OCI-LY1 (cell line): ENCODE results near the gene ACTG2.

Experiments
- H2AFZ ChIP-seq: fragments of 200-600 bp; sonication (generic), shearing (Covaris generic); 2 replicates; pipeline ENCODE4 v1.6.0; 2014; ENCODE audit warnings: antibody characterized with exemption, mild to moderate bottlenecking, low read length
- H3F3A ChIP-seq: fragments of 200-600 bp; sonication (generic), shearing (Covaris generic); 2 replicates; pipeline ENCODE4 v1.6.0; 2014; ENCODE audit warnings: mild to moderate bottlenecking, antibody characterized with exemption, low read length, moderate library complexity; ENCODE audit not compliant: insufficient read depth
- H3K27ac ChIP-seq: fragments of 200-600 bp; sonication (generic); 2 replicates; pipeline ENCODE4 v1.5.1; 2014; ENCODE audit warnings: low read length, mixed run types, mild to moderate bottlenecking, low read depth; ENCODE audit not compliant: poor library complexity, severe bottlenecking
- H3K27me3 ChIP-seq: fragments of 200-600 bp; sonication (generic); 2 replicates; pipeline ENCODE4 v1.6.0; 2014; ENCODE audit warnings: antibody characterized with exemption, mild to moderate bottlenecking, low read length, moderate library complexity; ENCODE audit not compliant: insufficient read depth
- H3K36me3 ChIP-seq: fragments of 200-600 bp; sonication (generic); 2 replicates; pipeline ENCODE4 v1.6.1; 2014; ENCODE audit warnings: mild to moderate bottlenecking, antibody characterized with exemption, low read length, moderate library complexity, mixed read lengths; ENCODE audit not compliant: insufficient read depth
- H3K4me1 ChIP-seq: fragments of 200-600 bp; sonication (generic); 2 replicates; pipeline ENCODE4 v1.5.1; 2014; ENCODE audit warnings: mild to moderate bottlenecking, low read length, moderate library complexity; ENCODE audit not compliant: insufficient read depth, severe bottlenecking
- H3K4me2 ChIP-seq: fragments of 200-600 bp; sonication (generic), shearing (Covaris generic); 2 replicates; pipeline ENCODE4 v1.6.1; 2014; ENCODE audit warnings: low read length
- H3K4me3 ChIP-seq: fragments of 200-600 bp; sonication (generic); 2 replicates; pipeline ENCODE4 v1.5.1; 2014; ENCODE audit warnings: low read length, low read depth, mild to moderate bottlenecking, mixed read lengths; ENCODE audit not compliant: poor library complexity, severe bottlenecking
- H3K79me2 ChIP-seq: fragments of 200-600 bp; shearing (Covaris generic); 2 replicates; pipeline ENCODE4 v1.6.1; 2016; ENCODE audit warnings: mixed run types, low read length, mixed read lengths; ENCODE audit not compliant: insufficient read depth
- H3K9ac ChIP-seq: fragments of 200-600 bp; sonication (generic), shearing (Covaris generic); 2 replicates; pipeline ENCODE4 v1.6.1; 2014; ENCODE audit warnings: mild to moderate bottlenecking, low read length, mixed read lengths
- H3K9me2 ChIP-seq: fragments of 200-600 bp; sonication (generic), shearing (Covaris generic); 2 replicates; pipeline ENCODE4 v1.6.1; 2014; ENCODE audit warnings: low read depth, mild to moderate bottlenecking, low read length, mixed read lengths
- H3K9me3 ChIP-seq: fragments of 200-600 bp; shearing (Covaris generic); 2 replicates; pipeline ENCODE4 v1.6.1; 2014; ENCODE audit warnings: low read length, mixed read lengths
- H4K20me1 ChIP-seq: fragments of 200-600 bp; sonication (generic), shearing (Covaris generic); 2 replicates; pipeline ENCODE4 v1.6.0; 2016; ENCODE audit warnings: mild to moderate bottlenecking, low read length; ENCODE audit not compliant: insufficient read depth
- CTCF ChIP-seq: fragments of 200-600 bp; sonication (generic), shearing (Covaris generic); IDR thresholded peaks from 2 replicates; pipeline ENCODE4 v1.5.1; 2017; ENCODE audit warnings: mild to moderate bottlenecking, antibody characterized with exemption, low read length, moderate library complexity, mixed read lengths
- EZH2 ChIP-seq: fragments of 200-600 bp; sonication (generic), shearing (Covaris generic); IDR thresholded peaks from 2 replicates; pipeline ENCODE4 v1.8.0; 2017; ENCODE audit warnings: borderline replicate concordance, mixed run types, mild to moderate bottlenecking, antibody characterized with exemption, low read length, moderate library complexity, mixed read lengths

The ACTG2 gene

GRCh38 chr2:73917296-73917695, 24.5 kb downstream of the ACTG2 start:
- no peak overlapping the region for H3K27ac ChIP-seq
- H3K9ac ChIP-seq, result no peak overlapping the region
- no peaks in the 10 kb centered on the region for H4K20me1 ChIP-seq
- H3K9me2 ChIP-seq, result no peaks in the 10 kb centered on the region
- H2AFZ ChIP-seq, result no peak overlapping the region
- H3K9me3 ChIP-seq, result no peaks in the 10 kb centered on the region
- no peaks in the 10 kb centered on the region for H3K36me3 ChIP-seq
- H3K27me3 ChIP-seq, result no peaks in the 10 kb centered on the region
- H3K4me3 ChIP-seq, result no peak overlapping the region
- H3K79me2 ChIP-seq, result no peaks in the 10 kb centered on the region
- no peaks in the 10 kb centered on the region for H3F3A ChIP-seq
- TF ChIP-seq EZH2, result no peak
- no peak for TF ChIP-seq CTCF
- H3K4me1 ChIP-seq, result no peaks in the 10 kb centered on the region
- no peak overlapping the region for H3K4me2 ChIP-seq

- Histone ChIP-seq H3F3A (no peaks in the 10 kb centered on the region), H2AFZ (no peak overlapping the region), H3K27ac (no peak overlapping the region), H3K9ac (no peak overlapping the region), H3K4me2 (no peak overlapping the region), H3K27me3 (no peaks in the 10 kb centered on the region), H3K4me1 (no peaks in the 10 kb centered on the region), H3K4me3 (no peak overlapping the region), H3K9me2 (no peaks in the 10 kb centered on the region), H4K20me1 (no peaks in the 10 kb centered on the region), H3K79me2 (no peaks in the 10 kb centered on the region), H3K9me3 (no peaks in the 10 kb centered on the region), H3K36me3 (no peaks in the 10 kb centered on the region)
- TF ChIP-seq EZH2 (no peak), CTCF (no peak)
These were observed 24.9 kb downstream of the ACTG2 start for GRCh38 chr2:73917696-73918207.

GRCh38 chr2:73918856-73919255, 26.0 kb downstream of the ACTG2 start:
- H3F3A ChIP-seq, result no peaks in the 10 kb centered on the region
- H3K9me3 ChIP-seq, result no peaks in the 10 kb centered on the region
- H3K4me2 ChIP-seq, result no peak overlapping the region
- no peaks in the 10 kb centered on the region for H3K27me3 ChIP-seq
- no peaks in the 10 kb centered on the region for H4K20me1 ChIP-seq
- H3K9me2 ChIP-seq, result no peaks in the 10 kb centered on the region
- H3K27ac ChIP-seq, result no peak overlapping the region
- H3K9ac ChIP-seq, result no peak overlapping the region
- H3K36me3 ChIP-seq, result no peaks in the 10 kb centered on the region
- no peaks in the 10 kb centered on the region for H3K79me2 ChIP-seq
- H2AFZ ChIP-seq, result no peak overlapping the region
- no peak overlapping the region for H3K4me3 ChIP-seq
- TF ChIP-seq CTCF (no peak), EZH2 (no peak)
- no peaks in the 10 kb centered on the region for H3K4me1 ChIP-seq
